ENCODE results near the gene TMPRSS11A.

- no peak for TF ChIP-seq CTCF (conservative IDR thresholded peaks at IDR 0.05 in 1 of 2, IDR thresholded peaks at IDR 0.05 in 1 of 2; ENCODE audit: extremely low read depth in 1 of 2, insufficient read depth in 1 of 2, low read depth in 1 of 2, low read length in 2 of 2)
- TF ChIP-seq EZH2 (IDR thresholded peaks at IDR 0.05; ENCODE audit: borderline replicate concordance, low read length), result no peak
Measured at GRCh38 chr4:67899096-67899495, 64.2 kb downstream of the TMPRSS11A start.

All from mammary epithelial cell (primary cell).